ENCODE data around the gene SLC26A5.

The SLC26A5 gene

DNA sequence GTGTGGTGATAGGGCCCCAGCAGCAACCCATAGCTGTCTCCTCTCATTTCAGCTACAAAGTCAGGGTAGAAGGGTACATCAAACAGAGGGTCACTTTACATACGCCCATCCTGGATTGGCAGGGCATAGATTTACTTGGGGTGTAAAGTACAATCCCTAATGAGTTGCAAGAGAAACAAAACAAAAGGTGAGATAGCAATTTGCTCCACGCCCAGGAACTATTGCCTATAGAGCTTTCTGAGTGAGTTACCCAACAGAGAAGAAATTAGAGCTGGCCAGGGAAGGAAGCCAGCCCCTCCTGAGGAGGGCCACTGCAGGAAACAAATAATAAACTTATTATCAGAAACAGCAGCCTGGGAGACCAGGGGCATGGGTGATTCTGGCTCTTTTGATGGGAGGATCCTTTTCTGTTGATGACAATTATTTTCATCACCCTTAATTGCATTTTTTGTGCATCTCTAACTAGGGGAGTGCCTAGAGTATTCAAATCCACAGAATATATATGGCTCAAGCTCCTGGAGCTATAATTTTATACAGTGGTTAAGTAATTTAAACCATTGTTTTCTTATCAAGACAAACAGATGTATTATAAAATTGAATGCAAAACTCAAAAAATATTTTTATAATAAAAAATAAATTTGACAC, 47.4 kb downstream of the SLC26A5 start:
- no peak for DNase-seq

- DNase-seq, result no peak
Observed at GRCh38 chr7:103396471-103396870, 49.5 kb downstream of the SLC26A5 start.

DNA sequence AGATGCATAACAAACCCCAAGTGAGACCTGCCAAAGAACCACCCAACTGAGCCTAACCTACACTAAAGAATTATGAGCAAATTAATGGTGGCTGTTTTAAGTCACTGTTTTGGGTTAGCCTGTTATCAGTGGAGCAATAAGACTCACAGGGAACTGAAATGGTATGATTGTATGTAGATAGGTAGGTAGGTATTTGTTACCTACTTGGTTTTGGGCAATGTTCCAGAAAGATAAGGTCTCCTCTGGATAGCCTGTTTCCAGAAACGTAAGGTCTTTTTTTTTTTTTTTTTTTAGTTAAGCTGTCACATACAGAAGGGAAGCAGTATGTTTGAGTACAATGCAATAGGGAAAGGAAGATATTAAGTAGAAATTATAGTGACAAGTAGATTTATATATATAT, 50.9 kb downstream of the SLC26A5 start:
- no peak for DNase-seq

GRCh38 chr7:103394566-103394965, 51.4 kb downstream of the SLC26A5 start:
- no peak for DNase-seq

GRCh38 chr7:103391976-103392375, 54.0 kb downstream of the SLC26A5 start:
- no peak for DNase-seq

DNA sequence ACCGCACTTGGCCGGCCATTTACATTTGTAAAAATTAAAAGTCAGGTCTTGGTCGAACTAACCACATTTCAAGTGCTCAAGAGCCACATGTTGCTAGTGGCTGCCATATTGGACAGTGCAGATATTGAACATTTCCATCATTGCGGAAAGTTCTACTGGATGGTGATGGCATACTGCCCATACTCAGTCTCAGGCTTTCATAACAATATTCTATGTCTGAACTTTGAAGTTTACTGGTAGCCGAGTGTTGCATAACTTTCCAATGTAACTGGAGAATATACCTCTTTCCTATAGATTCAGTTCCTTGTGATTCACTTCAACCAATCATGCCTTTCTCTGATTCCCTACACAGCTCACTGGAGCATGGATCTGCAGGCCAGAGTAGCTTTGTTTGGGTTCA, 54.9 kb downstream of the SLC26A5 start:
- DNase-seq, result no peak

DNA sequence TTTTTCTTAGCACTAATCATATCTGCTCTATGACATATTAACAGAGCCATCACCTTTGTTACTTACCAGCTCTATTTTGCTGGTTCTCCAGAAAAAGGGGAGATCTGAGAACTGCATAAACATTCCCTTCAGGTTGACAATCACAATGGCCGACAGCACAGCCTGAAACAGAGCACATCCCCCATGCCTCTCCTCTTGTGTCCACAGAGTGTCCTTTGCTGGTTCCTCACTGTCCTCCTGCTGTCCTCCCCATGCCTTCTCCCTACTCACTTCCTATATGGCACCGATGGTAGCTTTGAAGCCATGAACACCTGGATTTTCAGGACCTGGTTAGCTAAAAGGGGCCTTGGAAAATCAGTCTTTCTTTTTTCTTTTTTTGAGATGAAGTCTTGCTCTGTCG, 56.7 kb downstream of the SLC26A5 start:
- DNase-seq, result no peak

DNA sequence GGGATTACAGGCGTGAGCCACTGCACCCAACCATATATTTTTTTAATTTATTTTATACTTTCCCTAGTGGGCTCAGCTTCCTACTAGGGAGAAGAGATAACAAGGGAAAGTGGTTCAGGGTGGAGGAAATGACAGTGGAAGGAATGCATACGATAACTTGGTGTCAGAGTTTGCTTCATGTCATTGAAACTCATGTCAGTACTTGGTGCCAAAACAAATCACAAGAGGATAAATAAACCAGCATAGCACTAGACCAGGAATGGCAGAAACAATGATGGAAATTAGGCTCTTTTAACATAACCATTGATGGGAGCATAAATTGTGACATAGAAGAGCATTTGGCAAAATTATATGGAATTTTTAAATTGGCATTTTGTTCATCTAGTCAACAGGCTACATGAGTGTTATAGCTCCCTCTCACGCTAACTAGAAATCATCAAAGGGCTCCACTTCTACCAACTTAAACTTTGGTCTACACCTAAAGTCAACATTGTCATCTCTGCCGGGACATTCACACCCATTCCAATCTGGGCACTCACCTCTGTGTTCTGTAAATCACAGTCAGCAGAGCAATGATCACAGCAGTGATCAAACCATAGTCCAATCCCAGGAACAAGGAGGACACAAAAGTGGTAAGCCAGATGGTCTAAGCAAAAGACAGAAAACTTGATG, 57.4 kb downstream of the SLC26A5 start:
- no peak for DNase-seq

GRCh38 chr7:103387242-103387641, 58.8 kb downstream of the SLC26A5 start:
- no peak for DNase-seq

GRCh38 chr7:103382032-103382402, 64.0 kb downstream of the SLC26A5 start:
- DNase-seq, result no peak

- DNase-seq, result no peak
Observed at GRCh38 chr7:103381280-103382031, 64.6 kb downstream of the SLC26A5 start.

DNA sequence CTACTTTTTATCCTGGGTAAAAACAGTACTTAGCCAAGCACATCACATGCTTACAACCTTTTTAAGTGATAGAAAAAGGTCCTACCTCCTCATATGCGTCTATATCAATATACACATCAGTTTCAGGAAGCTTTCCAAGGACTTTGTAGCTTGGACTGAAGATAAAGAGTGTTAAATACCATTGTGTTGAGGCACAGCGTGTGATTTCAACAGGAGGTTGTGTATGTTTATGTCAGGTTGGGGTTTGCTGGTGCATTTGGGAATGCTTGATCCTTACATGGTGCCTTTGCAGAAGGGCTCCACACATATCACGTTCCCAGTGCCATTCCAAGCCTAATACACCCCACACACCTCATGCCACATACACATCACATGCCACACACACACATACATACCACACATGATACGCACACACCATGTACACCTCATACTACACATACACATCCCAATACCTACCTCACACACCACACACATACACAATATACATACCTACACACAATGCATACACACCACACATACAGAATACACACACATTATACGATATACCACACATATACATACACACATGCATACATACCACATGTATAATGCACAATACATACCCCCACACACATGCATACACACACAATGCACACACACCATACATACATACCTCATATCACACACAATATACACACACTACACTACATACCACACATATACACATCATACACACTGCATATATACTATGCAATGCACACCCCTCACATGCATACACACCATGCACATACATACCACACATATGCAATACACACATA, 65.4 kb downstream of the SLC26A5 start:
- no peak for DNase-seq

DNA sequence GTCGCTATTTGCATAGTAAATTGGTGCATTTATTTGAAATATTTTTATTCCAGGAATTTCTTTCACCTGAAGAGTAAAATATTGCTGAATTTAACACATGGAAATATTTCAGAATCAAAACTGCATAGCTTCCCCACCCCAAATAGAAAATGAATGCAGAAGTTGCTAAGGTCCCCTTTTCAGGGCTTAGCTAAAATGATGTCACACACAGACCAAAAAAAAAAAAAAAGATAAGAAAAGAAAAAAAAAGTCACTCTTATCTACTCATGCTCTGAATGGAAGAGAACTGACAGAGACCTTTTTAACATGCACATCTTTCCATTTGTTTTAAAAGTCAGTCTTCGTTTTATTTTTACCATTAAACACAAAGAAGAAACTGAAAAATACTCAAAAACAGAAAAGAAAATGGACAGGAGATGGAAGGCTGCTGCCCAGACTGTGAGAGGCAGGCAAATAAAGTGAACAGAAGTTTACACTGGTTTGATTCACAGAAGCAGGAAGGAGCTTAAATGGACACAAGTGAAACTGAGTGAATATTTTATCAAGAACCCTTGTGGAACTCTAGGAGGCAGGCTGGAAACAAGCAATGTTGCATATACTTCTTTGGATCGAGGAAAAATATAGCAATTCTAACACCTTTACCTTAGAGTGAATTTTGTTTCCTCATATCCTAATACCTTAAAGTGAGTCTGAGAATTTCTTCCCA, 66.6 kb downstream of the SLC26A5 start:
- DNase-seq, result no peak

DNA sequence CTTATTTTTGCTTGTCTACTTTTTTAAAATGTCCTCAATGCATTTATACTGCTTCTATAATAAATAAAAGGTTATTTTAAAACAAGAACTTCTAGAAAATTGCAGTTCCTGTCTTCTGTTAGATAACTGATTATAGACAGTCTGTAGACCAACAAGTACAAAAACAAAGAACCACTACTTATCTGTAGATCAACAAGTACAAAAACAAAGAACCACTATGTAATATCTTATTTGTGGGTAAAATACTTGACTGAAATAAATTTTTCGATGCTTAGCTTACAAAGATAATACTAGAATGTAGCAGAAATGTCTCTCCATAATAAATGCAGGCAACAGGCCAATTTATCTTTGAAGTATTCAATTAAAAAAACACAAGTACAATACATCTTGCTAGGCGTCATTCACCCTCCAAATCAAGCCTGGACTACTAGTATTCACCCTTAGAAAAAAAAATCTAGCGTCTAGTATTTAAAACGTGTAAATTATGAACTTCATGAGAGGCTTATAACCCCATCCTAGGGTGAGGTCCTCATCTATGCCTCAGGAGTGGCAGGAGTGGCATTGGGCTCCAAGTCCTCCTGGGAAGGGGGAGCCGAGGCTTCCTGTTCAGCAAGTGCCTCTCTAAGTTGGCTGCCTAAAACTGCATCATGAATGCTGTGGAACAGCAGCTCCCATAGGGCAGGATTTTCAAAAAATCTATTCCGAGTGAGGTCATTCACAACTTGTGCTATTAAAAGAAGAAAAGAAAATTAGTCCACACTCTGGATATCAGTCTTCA, 72.0 kb downstream of the SLC26A5 start:
- DNase-seq, result no peak

- DNase-seq, result no peak
Observed at GRCh38 chr7:103369432-103369831, 76.6 kb downstream of the SLC26A5 start.

GRCh38 chr7:103349805-103350204, 96.2 kb downstream of the SLC26A5 start:
- no peak for DNase-seq

- no peak for DNase-seq
Observed at GRCh38 chr7:103348959-103349358, 97.0 kb downstream of the SLC26A5 start.

DNA sequence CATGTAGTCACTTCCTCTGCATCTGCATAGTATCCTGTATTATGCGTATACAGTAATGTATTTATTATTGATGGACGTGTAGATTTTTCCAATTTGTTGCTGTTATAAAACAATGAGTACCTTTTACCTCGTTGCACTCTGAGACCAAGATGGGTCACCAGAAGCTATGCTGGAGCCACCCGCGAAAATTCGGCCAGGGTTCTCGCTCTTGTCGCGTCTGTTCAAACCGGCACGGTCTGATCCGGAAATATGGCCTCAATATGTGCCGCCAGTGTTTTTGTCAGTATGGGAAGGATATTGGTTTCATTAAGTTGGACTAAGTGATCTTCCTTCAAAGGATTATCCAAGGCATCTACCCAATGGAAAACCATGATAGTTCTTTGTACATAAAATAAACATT, 97.6 kb downstream of the SLC26A5 start:
- DNase-seq, result peak; percentile 6

GRCh38 chr7:103347507-103348267, 98.3 kb downstream of the SLC26A5 start, which contains the start of gene PSMC2:
Gene PSMC2 (plus strand): TSS chr7:103347643. CDS start chr7:103347712, 69 bp downstream.
- DNase-seq, result peak; percentile 87

- no peak for DNase-seq
Observed at GRCh38 chr7:103346396-103346795, 99.6 kb downstream of the SLC26A5 start.

Data from stimulated activated CD4-positive, alpha-beta T cell treated with anti-CD3 and anti-CD28 coated beads, Interleukin-4, amount 100 ng/mL, for 24 hours (primary cell).